SK-N-SH treated with all-trans-retinoic acid at 6 μM for 48 hours (cell line): ENCODE results near the gene GTF2H2.
"Not testable (repeated sequence)": the region's sequence is repeated elsewhere in the genome, so short reads cannot be mapped to it uniquely, and the experiment has no call there.

Experiments
- ARNTL ChIP-seq: fragments of 450-650 bp; formaldehyde crosslinking; IDR thresholded peaks from 2 replicates; pipeline ENCODE4 v1.5.0; 2020; ENCODE audit warnings: low read depth, mild to moderate bottlenecking, moderate library complexity, borderline replicate concordance
- BACH2 ChIP-seq: fragments of 250-450 bp; sonication (Bioruptor Pico); IDR thresholded peaks from 2 replicates; pipeline ENCODE4 v1.9.0; 2021; ENCODE audit warnings: mild to moderate bottlenecking, borderline replicate concordance
- CREB5 ChIP-seq: fragments of 250-450 bp; sonication (Bioruptor Pico); IDR thresholded peaks from 2 replicates; pipeline ENCODE4 v1.5.1; 2020; ENCODE audit warnings: low read depth, mild to moderate bottlenecking, moderate library complexity
- CSDC2 ChIP-seq: fragments of 250-450 bp; sonication (Bioruptor Pico); IDR thresholded peaks from 2 replicates; pipeline ENCODE4 v1.5.0; 2020; ENCODE audit warnings: mild to moderate bottlenecking, moderate library complexity
- GLIS3 ChIP-seq: fragments of 250-450 bp; sonication (Bioruptor Pico); IDR thresholded peaks from 2 replicates; pipeline ENCODE4 v1.5.0; 2020; ENCODE audit warnings: mild to moderate bottlenecking, moderate library complexity
- OSR1 ChIP-seq: fragments of 250-450 bp; sonication (Bioruptor Pico); IDR thresholded peaks from 2 replicates; pipeline ENCODE4 v1.8.0; 2022; ENCODE audit warnings: moderate library complexity, mild to moderate bottlenecking, inconsistent platforms
- PATZ1 ChIP-seq: fragments of 250-450 bp; sonication (Bioruptor Pico); IDR thresholded peaks from 2 replicates; pipeline ENCODE4 v1.8.0; 2020; ENCODE audit warnings: mild to moderate bottlenecking, moderate library complexity, borderline replicate concordance
- POU6F1 ChIP-seq: fragments of 250-450 bp; sonication (Bioruptor Pico); IDR thresholded peaks from 2 replicates; pipeline ENCODE4 v1.8.0; 2021; ENCODE audit warnings: low read depth, mild to moderate bottlenecking, moderate library complexity, borderline replicate concordance
- RARB ChIP-seq: fragments of 250-450 bp; sonication (Bioruptor Pico); IDR thresholded peaks from 2 replicates; pipeline ENCODE4 v1.8.0; 2021; ENCODE audit warnings: mild to moderate bottlenecking, moderate library complexity
- TCF4 ChIP-seq: fragments of 250-450 bp; sonication (Bioruptor Pico); IDR thresholded peaks from 2 replicates; pipeline ENCODE4 v1.8.0; 2021; ENCODE audit warnings: mild to moderate bottlenecking, moderate library complexity, borderline replicate concordance
- ZFP3 ChIP-seq: fragments of 250-450 bp; sonication (Bioruptor Pico); IDR thresholded peaks from 2 replicates; pipeline ENCODE4 v1.5.0; 2020; ENCODE audit warnings: mild to moderate bottlenecking, moderate library complexity
- ZFP30 ChIP-seq: fragments of 450-650 bp; formaldehyde crosslinking; IDR thresholded peaks from 2 replicates; pipeline ENCODE4 v1.5.0; 2022; ENCODE audit warnings: mild to moderate bottlenecking, moderate library complexity
- ZNF565 ChIP-seq: fragments of 450-650 bp; formaldehyde crosslinking; conservative IDR thresholded peaks from 2 replicates; pipeline ENCODE4 v1.5.0; 2020; ENCODE audit warnings: low read depth, mild to moderate bottlenecking, moderate library complexity
- ZNF8 ChIP-seq: fragments of 450-650 bp; formaldehyde crosslinking; IDR thresholded peaks from 2 replicates; pipeline ENCODE4 v1.5.0; 2020; ENCODE audit warnings: mild to moderate bottlenecking, moderate library complexity

- not testable (repeated sequence) for TF ChIP-seq ARNTL (CRISPR knock-in tag); PATZ1 (CRISPR knock-in tag); POU6F1 (CRISPR knock-in tag); ZFP3 (CRISPR knock-in tag); ZFP30 (CRISPR knock-in tag); GLIS3; ZNF565; OSR1 (CRISPR knock-in tag); CREB5 (CRISPR knock-in tag); TCF4 (CRISPR knock-in tag); RARB; BACH2 (CRISPR knock-in tag); ZNF8 (CRISPR knock-in tag); CSDC2 (CRISPR knock-in tag)
Observed at GRCh38 chr5:71020643-71021042, 46.8 kb downstream of the GTF2H2 start.
